Measurements from ENCODE around the gene CYLD. TPM values are rescaled to one million over a fixed set of nuclear protein-coding genes. Genes with fewer than 3 reads are reported as not detected.

Gene CYLD
- total and polyA plus RNA-seq, 11 donors = 7.5 to 68.8 (median 38.8) TPM

DNA sequence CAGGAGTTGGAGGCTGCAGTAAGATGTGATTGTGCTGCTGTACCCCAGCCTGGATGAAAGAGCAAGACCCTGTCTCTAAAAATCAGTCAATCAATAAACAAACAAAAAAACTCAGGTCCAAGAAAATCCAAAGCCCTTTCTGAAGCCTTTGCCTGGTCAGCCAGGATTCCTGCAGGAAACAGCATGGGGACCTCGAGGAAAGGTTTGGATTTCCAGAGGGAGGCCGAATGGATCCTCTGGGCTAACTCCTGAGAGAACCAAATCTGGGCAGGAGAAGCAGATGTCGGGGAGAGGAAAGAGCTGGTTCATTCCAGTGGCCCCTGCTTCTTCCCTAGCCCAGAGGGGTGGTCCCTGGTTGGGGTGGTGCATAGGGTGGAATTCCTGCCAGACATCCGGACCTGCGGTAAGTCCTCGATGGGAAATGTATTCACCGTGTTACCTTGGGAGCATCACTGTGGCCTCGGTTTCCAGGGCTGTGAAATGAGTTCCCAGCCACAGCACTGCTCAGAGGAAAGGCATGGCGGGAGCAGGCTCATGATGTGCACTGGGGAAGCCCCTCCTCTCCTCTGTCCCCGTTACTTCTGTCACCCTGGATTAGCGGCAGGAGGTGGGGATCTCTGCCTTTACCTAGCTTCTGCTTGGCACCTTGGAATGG lies 75.1 kb downstream of the CYLD start:
- H3K4me3 ChIP-seq = no peak overlapping the region
- H3K27me3 ChIP-seq = peaks cover 0 to 6% (median 0%) of the 10 kb centered on the region in 9 donors
- no peaks in the 10 kb centered on the region for H3K4me1 ChIP-seq
- no peak for ATAC-seq
- TF ChIP-seq, protein P1, sequence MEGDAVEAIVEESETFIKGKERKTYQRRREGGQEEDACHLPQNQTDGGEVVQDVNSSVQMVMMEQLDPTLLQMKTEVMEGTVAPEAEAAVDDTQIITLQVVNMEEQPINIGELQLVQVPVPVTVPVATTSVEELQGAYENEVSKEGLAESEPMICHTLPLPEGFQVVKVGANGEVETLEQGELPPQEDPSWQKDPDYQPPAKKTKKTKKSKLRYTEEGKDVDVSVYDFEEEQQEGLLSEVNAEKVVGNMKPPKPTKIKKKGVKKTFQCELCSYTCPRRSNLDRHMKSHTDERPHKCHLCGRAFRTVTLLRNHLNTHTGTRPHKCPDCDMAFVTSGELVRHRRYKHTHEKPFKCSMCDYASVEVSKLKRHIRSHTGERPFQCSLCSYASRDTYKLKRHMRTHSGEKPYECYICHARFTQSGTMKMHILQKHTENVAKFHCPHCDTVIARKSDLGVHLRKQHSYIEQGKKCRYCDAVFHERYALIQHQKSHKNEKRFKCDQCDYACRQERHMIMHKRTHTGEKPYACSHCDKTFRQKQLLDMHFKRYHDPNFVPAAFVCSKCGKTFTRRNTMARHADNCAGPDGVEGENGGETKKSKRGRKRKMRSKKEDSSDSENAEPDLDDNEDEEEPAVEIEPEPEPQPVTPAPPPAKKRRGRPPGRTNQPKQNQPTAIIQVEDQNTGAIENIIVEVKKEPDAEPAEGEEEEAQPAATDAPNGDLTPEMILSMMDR (IDR thresholded peaks at IDR 0.05) = no peak
- no peak for TF ChIP-seq POLR2A (IDR thresholded peaks at IDR 0.05)
- intact Hi-C loops (cut with DNase I) = no loop called here
- no peaks in the 10 kb centered on the region for H3K9me3 ChIP-seq
- DNase-seq = no peak
- H3K36me3 ChIP-seq = no peaks in the 10 kb centered on the region
- WGBS, 4 donors = 79 to 84% (median 82%) methylated on average over 10 to 11 of the region's 11 CpGs
- H3K27ac ChIP-seq = no peak overlapping the region

DNA sequence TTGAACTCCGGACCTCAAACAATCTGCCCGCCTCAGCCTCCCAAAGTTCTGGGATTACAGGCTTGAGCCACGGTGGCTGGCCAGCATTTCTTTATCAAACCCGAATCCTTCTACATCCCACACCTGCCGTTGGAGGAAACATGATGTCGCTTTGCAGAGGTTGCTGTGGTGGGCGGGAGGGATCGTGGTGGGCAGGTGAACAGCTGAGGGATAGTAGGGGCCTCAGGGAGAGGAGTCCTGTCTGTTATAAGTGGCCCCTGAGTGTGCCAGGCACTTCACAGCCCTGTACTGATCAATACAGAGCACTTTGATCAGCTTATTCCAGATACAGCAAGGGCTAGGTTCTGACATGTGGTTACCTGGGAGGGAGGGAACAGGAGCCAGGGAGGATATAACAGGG lies 76.5 kb downstream of the CYLD start:
- Histone ChIP-seq H3K4me1 (no peaks in the 10 kb centered on the region), H3K36me3 (no peaks in the 10 kb centered on the region), H3K4me3 (no peak overlapping the region), H3K27me3 (peaks cover 0 to 6% (median 0%) of the 10 kb centered on the region in 9 donors), H3K9me3 (no peaks in the 10 kb centered on the region), H3K27ac (no peak overlapping the region)
- no peak for TF ChIP-seq POLR2A (IDR thresholded peaks at IDR 0.05)
- TF ChIP-seq, protein P1 (IDR thresholded peaks at IDR 0.05) = no peak
- ATAC-seq (no peak), DNase-seq (no peak)
- intact Hi-C loops (cut with DNase I) = no loop called here
- 84 to 93% (median 86%) methylated on average over 8 of the region's 8 CpGs for WGBS, 4 donors

DNA sequence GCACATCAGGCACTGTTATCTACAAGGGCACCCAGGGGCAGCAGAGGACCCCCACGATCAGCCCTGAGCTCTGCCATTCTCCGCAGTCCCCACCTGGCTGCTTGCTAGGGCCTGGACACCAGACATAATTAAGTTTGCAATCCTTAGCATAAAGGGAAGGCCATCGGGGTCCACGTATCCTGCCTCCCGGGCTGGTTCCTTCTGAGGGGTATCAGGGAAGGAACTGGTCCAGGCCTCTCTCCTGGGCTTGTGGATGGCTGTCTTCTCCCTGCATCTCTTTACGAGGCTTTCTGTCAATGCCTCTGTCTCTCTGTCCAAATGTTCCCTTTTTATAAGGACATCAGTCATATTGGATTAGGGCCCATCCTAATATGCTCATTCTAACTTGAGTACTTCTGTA lies 77.8 kb downstream of the CYLD start:
- WGBS, 4 donors = 85 to 92% (median 87%) methylated on average over 6 of the region's 6 CpGs
- no peak overlapping the region for H3K27ac ChIP-seq
- no peak overlapping the region for H3K4me3 ChIP-seq
- intact Hi-C loops (cut with DNase I) = no loop called here
- no peak for ATAC-seq
- TF ChIP-seq POLR2A (IDR thresholded peaks at IDR 0.05) = no peak
- TF ChIP-seq, protein P1 (IDR thresholded peaks at IDR 0.05) = no peak
- no peaks in the 10 kb centered on the region for H3K36me3 ChIP-seq
- peaks cover 0 to 6% (median 0%) of the 10 kb centered on the region in 9 donors for H3K27me3 ChIP-seq
- H3K4me1 ChIP-seq = no peaks in the 10 kb centered on the region
- DNase-seq = no peak
- H3K9me3 ChIP-seq = no peaks in the 10 kb centered on the region

DNA sequence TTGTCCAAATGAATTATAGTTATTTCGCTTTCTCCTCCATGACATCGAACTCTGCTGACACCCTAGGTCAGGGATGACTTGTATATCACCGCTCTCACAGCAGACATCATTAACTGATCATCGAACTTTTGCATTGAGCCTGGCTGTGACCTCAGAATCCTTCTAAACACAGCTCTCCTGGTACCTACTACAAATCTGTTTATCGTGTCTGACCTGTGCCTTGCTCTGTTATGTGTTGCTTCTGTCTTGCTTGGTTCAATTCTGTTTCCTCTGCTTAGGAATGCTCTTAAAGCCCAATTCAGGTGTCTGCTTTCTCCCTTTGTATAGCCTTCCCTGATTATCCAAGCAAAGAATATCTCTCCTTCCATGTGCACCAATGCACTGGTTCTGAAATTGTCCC lies 78.3 kb downstream of the CYLD start:
- WGBS, 4 donors = 92 to 96% (median 93%) methylated on average over 5 of the region's 5 CpGs
- no peak overlapping the region for H3K4me3 ChIP-seq
- DNase-seq = no peak
- H3K36me3 ChIP-seq = no peaks in the 10 kb centered on the region
- peaks cover 0 to 6% (median 0%) of the 10 kb centered on the region in 9 donors for H3K27me3 ChIP-seq
- no peak for ATAC-seq
- no peak for TF ChIP-seq POLR2A (IDR thresholded peaks at IDR 0.05)
- TF ChIP-seq, protein P1 (IDR thresholded peaks at IDR 0.05) = no peak
- H3K9me3 ChIP-seq = no peaks in the 10 kb centered on the region
- no peaks in the 10 kb centered on the region for H3K4me1 ChIP-seq
- no peak overlapping the region for H3K27ac ChIP-seq
- intact Hi-C loops (cut with DNase I) = no loop called here

Data from heart left ventricle (tissue), 16 donors.